WERI-Rb-1 (cell line): ENCODE data around the gene TNS1.

Experiments
- DNase-seq: peaks from one replicate; pipeline ENCODE4 v3.0.0-alpha.2; 2020
- H3K27ac ChIP-seq: fragments of 250-450 bp; sonication (Bioruptor Pico); 2 replicates; pipeline ENCODE4 v1.5.1; 2020; ENCODE audit warnings: mild to moderate bottlenecking, moderate library complexity
- H3K27me3 ChIP-seq: fragments of 250-450 bp; sonication (Bioruptor Pico); 2 replicates; pipeline ENCODE4 v1.5.1; 2021; ENCODE audit warnings: mild to moderate bottlenecking, low read depth, moderate library complexity; ENCODE audit not compliant: insufficient read depth, severe bottlenecking
- H3K36me3 ChIP-seq: fragments of 250-450 bp; sonication (Bioruptor Pico); 2 replicates; pipeline ENCODE4 v1.5.1; 2020; ENCODE audit warnings: mild to moderate bottlenecking, moderate library complexity
- H3K4me3 ChIP-seq: 2 replicates; pipeline ENCODE4 v1.5.1; 2011; ENCODE audit warnings: low read depth, mild to moderate bottlenecking, control low read depth, low read length
- H3K9me3 ChIP-seq: fragments of 250-450 bp; sonication (Bioruptor Pico); 2 replicates; pipeline ENCODE4 v1.5.1; 2021; ENCODE audit warnings: mild to moderate bottlenecking, moderate library complexity; ENCODE audit not compliant: severe bottlenecking
- CTCF ChIP-seq: IDR thresholded peaks from 2 replicates; pipeline ENCODE4 v1.5.1; 2011; ENCODE audit warnings: low read depth, mild to moderate bottlenecking, control low read depth, inconsistent platforms, low read length

Gene TNS1

GRCh38 chr2:217832987-217833386, 169.8 kb downstream of the TNS1 start:
- Histone ChIP-seq H3K36me3 (no peaks in the 10 kb centered on the region), H3K9me3 (no peaks in the 10 kb centered on the region), H3K27me3 (no peaks in the 10 kb centered on the region), H3K27ac (no peak overlapping the region), H3K4me3 (no peak overlapping the region)
- DNase-seq, result no peak
- no peak for TF ChIP-seq CTCF

- Histone ChIP-seq H3K9me3 (no peaks in the 10 kb centered on the region), H3K27me3 (no peaks in the 10 kb centered on the region), H3K4me3 (no peak overlapping the region), H3K27ac (no peak overlapping the region), H3K36me3 (no peaks in the 10 kb centered on the region)
- TF ChIP-seq CTCF, result no peak
- DNase-seq, result no peak
Observed at GRCh38 chr2:217832115-217832514, 170.7 kb downstream of the TNS1 start.

- no peak overlapping the region for H3K27ac ChIP-seq
- no peak for TF ChIP-seq CTCF
- H3K4me3 ChIP-seq, result no peak overlapping the region
- no peak for DNase-seq
- no peaks in the 10 kb centered on the region for H3K27me3 ChIP-seq
- no peaks in the 10 kb centered on the region for H3K9me3 ChIP-seq
- no peaks in the 10 kb centered on the region for H3K36me3 ChIP-seq
Observed at GRCh38 chr2:217831306-217831705, 171.5 kb downstream of the TNS1 start.

GRCh38 chr2:217830807-217831206, 172.0 kb downstream of the TNS1 start:
- no peak for DNase-seq
- H3K9me3 ChIP-seq, result no peaks in the 10 kb centered on the region
- H3K27ac ChIP-seq, result no peak overlapping the region
- no peak for TF ChIP-seq CTCF
- no peak overlapping the region for H3K4me3 ChIP-seq
- no peaks in the 10 kb centered on the region for H3K27me3 ChIP-seq
- H3K36me3 ChIP-seq, result no peaks in the 10 kb centered on the region

- Histone ChIP-seq H3K9me3 (no peaks in the 10 kb centered on the region), H3K36me3 (no peaks in the 10 kb centered on the region), H3K27ac (no peak overlapping the region), H3K4me3 (no peak overlapping the region), H3K27me3 (no peaks in the 10 kb centered on the region)
- DNase-seq, result no peak
- TF ChIP-seq CTCF, result no peak
Observed at GRCh38 chr2:217830061-217830460, 172.7 kb downstream of the TNS1 start.

- no peak for TF ChIP-seq CTCF
- no peak for DNase-seq
- Histone ChIP-seq H3K9me3 (no peaks in the 10 kb centered on the region), H3K27ac (no peak overlapping the region), H3K27me3 (no peaks in the 10 kb centered on the region), H3K4me3 (no peak overlapping the region), H3K36me3 (no peaks in the 10 kb centered on the region)
Observed at GRCh38 chr2:217829420-217829819, 173.4 kb downstream of the TNS1 start.
